Measurements from ENCODE around the gene COA8.

Gene COA8

DNA sequence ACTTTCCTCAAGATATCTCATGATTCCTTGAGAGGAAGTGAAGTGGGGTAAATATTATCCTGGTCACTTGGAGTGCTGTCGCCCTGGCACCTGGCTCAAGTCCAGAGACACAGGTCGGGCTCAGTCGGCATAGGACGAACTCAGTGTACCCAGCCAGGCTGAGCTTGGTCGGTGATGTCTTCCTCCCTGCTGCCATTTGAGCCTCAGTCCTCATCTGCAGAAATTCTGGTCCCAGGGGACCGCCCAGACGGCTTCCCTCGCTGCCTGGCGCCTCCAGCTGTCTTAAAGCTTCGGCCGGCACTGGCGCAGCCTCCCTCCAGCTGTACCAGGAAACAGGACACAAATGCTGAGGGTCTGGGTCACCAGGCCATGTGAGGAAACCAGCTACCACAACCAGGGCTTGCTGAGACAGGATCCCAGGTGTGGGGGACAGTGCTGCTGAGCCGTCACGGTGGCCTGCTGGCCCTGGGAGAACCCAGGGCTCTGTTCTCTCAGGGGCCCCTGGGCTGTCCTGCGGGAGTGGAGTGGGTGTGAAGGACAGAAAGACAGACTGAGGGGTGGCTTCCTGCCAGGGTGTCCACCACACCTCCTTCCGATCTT lies 61.2 kb downstream of the COA8 start:
- DNase-seq (ENCODE audit: low spot score) = no peak

DNA sequence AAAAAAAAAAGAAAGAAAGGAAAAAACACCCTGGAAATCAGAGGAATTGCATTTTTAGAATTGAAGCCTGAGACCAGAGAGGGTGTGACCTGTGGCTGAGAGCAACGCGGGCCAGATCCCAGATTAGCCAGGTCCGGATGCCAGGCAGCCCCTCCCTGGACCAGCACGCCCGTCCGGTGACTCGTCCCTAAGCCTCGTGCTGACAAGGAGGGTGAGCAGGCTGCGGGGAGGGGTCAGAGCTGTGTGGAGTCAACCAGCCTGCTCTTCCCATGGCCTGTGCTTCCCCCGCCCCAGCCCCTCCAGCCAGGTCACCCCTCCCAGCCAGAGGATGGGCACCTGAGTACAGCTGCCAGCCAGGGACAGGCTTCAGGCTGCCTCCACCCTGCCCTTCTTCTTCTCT lies 62.1 kb downstream of the COA8 start:
- peak; percentile 83 for DNase-seq (ENCODE audit: low spot score)

DNA sequence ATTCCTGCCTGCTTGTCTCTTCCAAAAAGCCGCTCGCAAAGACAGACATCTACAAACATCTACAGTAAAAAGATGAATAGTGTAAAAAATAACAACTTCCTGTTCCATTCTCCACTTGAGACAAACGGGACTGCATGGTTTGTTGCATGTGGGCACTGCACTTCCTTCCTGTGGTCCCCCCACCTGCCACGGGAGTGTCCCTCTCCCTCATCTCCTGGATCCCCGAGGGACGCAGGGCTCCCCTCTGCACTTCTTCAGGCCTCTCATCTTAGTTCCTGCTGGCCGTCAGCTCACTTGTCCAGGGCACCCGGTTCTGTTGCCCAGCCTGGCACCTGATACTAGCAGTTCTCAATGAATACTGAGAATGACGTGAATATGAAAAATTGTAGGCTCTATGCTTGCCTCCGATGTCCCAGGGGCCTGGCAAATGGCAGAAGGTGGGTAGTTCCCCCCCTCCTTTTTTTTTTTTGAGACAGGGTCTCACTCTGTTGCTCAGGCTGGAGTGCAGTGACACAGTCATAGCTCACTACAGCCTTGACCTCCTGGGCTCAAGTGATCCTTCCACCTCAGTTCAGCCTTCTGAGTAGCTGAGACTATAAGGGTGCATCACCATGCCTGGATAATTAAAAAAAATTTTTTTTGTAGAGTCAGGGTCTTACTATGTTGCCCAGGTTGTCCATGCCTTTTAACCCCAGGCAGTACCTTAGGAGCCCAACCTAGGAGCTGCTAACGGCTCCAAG lies 62.8 kb downstream of the COA8 start:
- DNase-seq (ENCODE audit: low spot score) = no peak

DNA sequence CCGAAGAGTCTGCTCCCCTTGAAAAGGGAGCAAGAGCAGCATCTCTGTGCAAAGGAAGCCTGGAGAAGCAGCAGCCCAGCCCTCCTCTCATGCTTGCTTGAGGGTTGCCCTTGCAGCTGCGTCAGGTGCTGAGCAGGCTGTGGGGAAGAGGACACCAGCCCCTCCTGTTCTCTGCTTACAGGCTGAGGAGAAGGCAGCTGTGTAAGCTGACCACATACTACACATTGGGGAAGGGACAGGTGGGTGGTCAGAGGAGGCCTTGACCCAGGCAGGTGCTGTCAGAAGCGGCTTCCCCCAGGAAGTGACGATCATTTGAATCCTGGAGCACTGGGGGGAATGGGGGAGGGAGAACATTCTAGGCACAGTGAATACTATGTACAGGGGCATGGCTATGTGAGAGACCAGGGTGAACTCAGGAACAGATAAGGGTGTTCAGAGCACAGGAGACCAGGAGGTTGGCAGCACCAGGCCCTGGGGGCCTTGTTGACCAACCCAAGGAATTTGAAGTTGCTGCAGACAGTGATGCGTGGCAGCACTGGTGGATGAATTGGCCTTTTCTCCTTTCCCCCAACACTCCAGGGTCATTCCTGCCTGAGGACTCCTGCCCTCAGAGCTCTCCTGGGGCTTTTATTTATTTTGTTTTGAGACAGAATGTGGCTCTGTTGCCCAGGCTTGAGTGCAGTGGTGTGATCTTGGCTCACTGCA lies 63.5 kb downstream of the COA8 start:
- DNase-seq (ENCODE audit: low spot score) = no peak

DNA sequence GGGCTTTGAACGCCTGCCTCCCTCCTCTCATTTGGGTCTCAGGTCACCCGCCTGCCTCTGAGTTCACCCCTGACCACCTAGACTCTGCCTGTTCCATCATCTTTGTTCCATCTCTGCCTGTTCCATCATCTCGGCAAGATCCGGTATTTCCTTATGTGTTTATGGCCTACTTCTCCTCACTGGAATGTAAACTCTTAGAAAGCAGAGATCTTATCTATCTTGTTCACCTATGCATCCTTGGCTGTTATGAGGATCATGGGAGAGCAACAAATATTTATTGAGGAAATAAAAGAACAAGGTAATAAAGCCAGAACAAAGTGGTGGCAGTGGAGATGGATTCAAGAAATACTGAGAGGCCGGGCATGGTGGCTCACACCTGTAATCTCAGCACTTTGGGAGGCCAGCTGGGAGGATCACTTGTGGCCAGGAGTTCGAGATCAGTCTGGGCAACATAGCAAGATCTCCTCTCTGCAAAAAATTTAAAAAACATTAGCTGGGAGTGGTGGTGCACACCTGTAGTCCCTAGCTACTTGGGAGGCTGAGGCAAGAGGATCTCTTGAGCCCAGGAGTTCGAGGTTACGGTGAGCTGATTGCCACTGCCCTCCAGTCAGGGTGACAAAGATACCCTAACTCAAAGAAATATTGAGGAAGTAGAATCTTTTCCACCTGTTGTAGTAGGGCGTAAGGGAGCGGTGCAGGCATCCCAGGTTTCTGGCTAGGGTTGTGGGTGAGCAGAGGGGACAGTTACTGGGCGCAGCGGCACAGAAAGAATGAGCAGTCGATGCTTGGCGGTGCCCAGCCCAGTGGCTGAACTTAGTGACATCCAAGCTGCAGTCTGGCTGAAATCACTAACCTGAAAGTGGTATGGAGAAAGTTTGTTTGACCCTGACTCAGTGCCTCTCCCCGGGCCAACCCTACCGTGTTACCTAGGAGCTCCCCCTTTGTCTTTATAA lies 64.6 kb downstream of the COA8 start:
- DNase-seq (ENCODE audit: low spot score) = no peak

DNA sequence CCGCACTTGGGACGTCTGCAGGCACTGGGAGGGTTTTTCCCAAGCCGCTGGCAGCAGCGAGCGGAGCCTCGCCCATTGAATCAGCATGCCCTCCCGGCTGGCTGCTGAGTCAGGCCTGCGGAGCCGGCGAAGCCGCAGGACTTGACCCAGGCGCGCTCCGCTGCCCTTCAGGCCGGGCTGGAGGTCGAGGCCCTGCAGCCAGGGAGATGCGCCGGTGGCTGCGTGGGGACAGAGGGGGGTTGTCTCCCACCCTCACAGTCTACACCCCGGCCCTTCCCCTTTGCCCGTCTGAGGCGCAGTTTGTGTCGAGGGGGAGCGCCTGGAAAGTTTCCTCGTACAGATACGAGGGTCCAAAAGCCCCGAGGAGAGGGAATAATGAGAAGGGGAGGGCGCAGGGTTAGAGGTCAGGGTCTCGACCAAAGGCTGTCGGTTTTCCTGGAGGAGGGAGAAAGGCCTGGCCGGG lies 65.5 kb downstream of the COA8 start:
- peak; percentile 87 for DNase-seq (ENCODE audit: low spot score)

- peak; percentile 73 for DNase-seq (ENCODE audit: low spot score)
These were observed 66.1 kb downstream of the COA8 start, which contains the start of gene KLC1 for GRCh38 chr14:103628684-103629502. TSS of gene KLC1 (plus strand) at chr14:103629211. CDS start at chr14:103654565, 25,354 bp downstream.

DNA sequence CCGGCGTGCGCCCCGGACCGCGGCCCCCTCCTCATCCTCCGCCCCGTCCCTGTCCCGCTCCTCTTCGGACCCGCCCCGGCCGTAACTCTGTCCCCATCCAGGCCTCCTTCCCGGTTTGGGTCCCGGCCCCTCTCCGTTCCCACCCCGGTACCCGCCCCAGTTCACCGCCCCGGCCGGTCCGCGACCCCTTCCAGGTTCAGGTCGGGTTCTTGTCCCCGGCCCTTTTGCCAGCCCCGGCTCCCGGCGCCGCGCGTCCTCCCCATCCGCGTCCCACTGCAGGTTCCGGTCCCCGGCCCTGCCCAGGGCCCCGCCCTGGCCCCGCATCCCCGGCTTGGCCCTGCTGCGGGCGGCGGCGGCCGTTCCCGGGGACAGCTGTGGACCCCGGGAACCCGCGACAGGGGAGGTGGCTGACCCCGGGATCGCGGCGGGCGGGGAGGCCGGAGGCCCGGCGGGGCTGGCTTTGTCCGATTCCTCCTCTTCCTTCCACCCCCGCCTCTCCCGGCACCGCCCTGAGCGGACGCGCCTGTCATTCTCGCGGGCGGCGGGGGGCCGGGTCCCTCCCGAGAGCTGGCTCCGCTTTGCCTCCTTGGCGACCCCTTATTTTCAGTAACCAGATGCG lies 66.9 kb downstream of the COA8 start:
- DNase-seq (ENCODE audit: low spot score) = peak; percentile 43

- DNase-seq (ENCODE audit: low spot score) = peak; percentile 39
These were observed 67.8 kb downstream of the COA8 start for GRCh38 chr14:103630364-103631108.

GRCh38 chr14:103633391-103633790 lies 70.6 kb downstream of the COA8 start:
- DNase-seq (ENCODE audit: low spot score) = no peak

- no peak for DNase-seq (ENCODE audit: low spot score)
These were observed 71.4 kb downstream of the COA8 start for GRCh38 chr14:103634156-103634555.

DNA sequence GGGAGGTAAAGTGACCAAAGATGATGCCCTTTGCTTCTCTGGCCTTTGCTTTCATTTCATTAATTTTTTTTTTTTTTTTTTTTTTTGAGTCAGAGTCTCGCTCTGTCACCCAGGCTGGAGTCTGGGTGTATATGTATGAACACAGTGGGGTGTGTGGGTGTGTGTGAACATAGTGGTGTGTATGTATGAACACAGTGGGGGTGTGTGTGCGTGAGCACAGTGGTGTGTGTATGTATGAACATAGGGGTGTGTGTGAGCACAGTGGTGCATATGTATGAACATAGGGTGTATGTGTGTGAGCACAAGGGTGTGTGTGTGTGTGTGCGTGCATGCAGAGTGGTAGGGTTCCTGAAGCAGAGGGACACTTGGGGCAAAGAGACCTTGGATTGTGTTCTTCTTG lies 75.8 kb downstream of the COA8 start:
- DNase-seq (ENCODE audit: low spot score) = no peak

All from RKO (cell line).